Right lobe of liver (tissue), 4 donors: ENCODE measurements around the gene ADCY9.

Source experiments
- POLR2A ChIP-seq: fragments of 450-650 bp; IDR thresholded peaks from one replicate; pipeline ENCODE4 v1.6.1; 2017; ENCODE audit warnings: antibody characterized with exemption, mild to moderate bottlenecking
- TF ChIP-seq, protein P1 (sequence below), 4 donors: fragments of 200-600 bp in 3 of 4; fragments of 450-650 bp in 1 of 4; IDR thresholded peaks; one replicate each; pipeline versions ENCODE4 v1.5.1 to v1.8.0; 2016 to 2022; ENCODE audit warnings: antibody characterized with exemption in 4 of 4, mild to moderate bottlenecking in 2 of 4
- donor health status: DM: no; HTN: no; CAD: no.
- donor health status: DM: no; HTN: no; CAD: no.
- donor health status: DM: no; HTN: yes; CAD: no.

DNA sequence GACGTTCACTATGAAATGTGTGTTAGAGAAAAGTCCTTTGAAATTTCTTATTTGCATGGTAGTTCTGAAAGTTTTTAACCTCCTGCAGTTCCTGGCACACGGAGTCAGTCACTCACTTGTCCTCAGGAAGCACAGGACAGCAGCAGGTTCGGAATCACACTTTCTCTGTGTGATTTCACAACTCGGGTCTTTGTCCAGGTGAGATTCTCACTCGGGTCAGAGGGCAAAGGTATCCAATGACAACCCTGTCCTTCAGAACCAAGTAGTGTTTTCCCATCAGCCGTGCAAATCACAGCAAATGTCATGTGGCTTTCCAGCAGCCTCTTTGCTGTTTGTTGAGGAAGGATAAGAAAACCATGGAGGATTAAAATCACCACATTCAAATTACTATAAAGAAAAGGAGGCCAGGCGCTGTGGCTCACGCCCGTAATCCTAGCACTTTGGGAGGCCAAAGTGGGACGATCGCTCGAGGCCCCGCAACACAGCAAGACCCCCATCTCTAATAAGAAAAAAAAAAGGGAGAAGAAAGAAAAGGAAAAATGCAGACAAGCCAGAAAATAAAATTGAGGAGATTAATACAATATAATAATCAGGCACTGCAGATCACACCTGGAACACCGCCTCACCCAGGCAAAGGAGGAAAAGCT, 22.0 kb downstream of the ADCY9 start:
- TF ChIP-seq POLR2A, result peak; percentile 13
- TF ChIP-seq, protein P1, sequence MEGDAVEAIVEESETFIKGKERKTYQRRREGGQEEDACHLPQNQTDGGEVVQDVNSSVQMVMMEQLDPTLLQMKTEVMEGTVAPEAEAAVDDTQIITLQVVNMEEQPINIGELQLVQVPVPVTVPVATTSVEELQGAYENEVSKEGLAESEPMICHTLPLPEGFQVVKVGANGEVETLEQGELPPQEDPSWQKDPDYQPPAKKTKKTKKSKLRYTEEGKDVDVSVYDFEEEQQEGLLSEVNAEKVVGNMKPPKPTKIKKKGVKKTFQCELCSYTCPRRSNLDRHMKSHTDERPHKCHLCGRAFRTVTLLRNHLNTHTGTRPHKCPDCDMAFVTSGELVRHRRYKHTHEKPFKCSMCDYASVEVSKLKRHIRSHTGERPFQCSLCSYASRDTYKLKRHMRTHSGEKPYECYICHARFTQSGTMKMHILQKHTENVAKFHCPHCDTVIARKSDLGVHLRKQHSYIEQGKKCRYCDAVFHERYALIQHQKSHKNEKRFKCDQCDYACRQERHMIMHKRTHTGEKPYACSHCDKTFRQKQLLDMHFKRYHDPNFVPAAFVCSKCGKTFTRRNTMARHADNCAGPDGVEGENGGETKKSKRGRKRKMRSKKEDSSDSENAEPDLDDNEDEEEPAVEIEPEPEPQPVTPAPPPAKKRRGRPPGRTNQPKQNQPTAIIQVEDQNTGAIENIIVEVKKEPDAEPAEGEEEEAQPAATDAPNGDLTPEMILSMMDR (IDR thresholded peaks at IDR 0.05), result no peak
